AG09309 (cell line): Measurements from ENCODE around the gene OR13C9.

Source experiments
- DNase-seq: peaks from one replicate; pipeline ENCODE4 v3.0.0-alpha.2; 2010; ENCODE audit warnings: low read depth
- H3K4me3 ChIP-seq: 2 replicates; pipeline ENCODE4 v1.5.1; 2011; ENCODE audit warnings: mild to moderate bottlenecking, low read depth, low read length, moderate library complexity; ENCODE audit not compliant: control insufficient read depth
- CTCF ChIP-seq: IDR thresholded peaks from 2 replicates; pipeline ENCODE4 v1.5.1; 2011; ENCODE audit warnings: mild to moderate bottlenecking, low read depth, low read length, inconsistent platforms; ENCODE audit not compliant: insufficient read depth, control insufficient read depth; ENCODE audit errors: missing control alignments

OR13C9 gene

GRCh38 chr9:104580562-104580961 is 37.4 kb downstream of the OR13C9 start:
- no peak for DNase-seq
- no peak for TF ChIP-seq CTCF
- H3K4me3 ChIP-seq: no peak overlapping the region

- no peak for DNase-seq
- TF ChIP-seq CTCF: no peak
- no peak overlapping the region for H3K4me3 ChIP-seq
These were observed 40.7 kb downstream of the OR13C9 start for GRCh38 chr9:104577263-104577662.

- DNase-seq: no peak
- TF ChIP-seq CTCF: no peak
- no peak overlapping the region for H3K4me3 ChIP-seq
These were observed 42.5 kb downstream of the OR13C9 start for GRCh38 chr9:104575456-104575855.

GRCh38 chr9:104572612-104573011 is 45.4 kb downstream of the OR13C9 start:
- no peak for DNase-seq
- no peak overlapping the region for H3K4me3 ChIP-seq
- TF ChIP-seq CTCF: no peak

GRCh38 chr9:104568868-104569267 is 49.1 kb downstream of the OR13C9 start, which contains the start of gene OR13C8:
Gene OR13C8 (plus strand): TSS chr9:104569168. CDS start chr9:104569168, 0 bp downstream.
- TF ChIP-seq CTCF: no peak
- DNase-seq: no peak
- H3K4me3 ChIP-seq: no peak within 1 kb of the TSS
